WTC11 (cell line): Measurements from ENCODE around the gene FOXC1. TPM values are rescaled to one million over a fixed set of nuclear protein-coding genes. Genes with fewer than 3 reads are reported as not detected.

Experiments used
- ATAC-seq: fragments of 200-7000 bp; cut with Tn5 transposase; 2 replicates; pipeline ENCODE4 v1.10.0; 2021; ENCODE audit warnings: mild to moderate bottlenecking, moderate library complexity
- CTCF ChIA-PET: fragments of 300-600 bp; sonication (Branson Sonifier 250); formaldehyde crosslinking; loops from one replicate; lab custom pipeline; 2021; ENCODE audit warnings: antibody characterized with exemption; lab: Charles Lee
- POLR2A ChIA-PET: fragments of 350-600 bp; sonication (Branson Sonifier 250); formaldehyde crosslinking; loops from one replicate; lab custom pipeline; 2021; ENCODE audit warnings: antibody characterized with exemption; lab: Charles Lee
- DNase-seq: peaks from one replicate; pipeline ENCODE4 v3.0.0; 2021; ENCODE audit warnings: low spot score
- H3K27ac Mint-ChIP-seq: 2 replicates; pipeline ENCODE4 v1.8.0; 2021; ENCODE audit warnings: mixed read lengths
- H3K27me3 Mint-ChIP-seq: 2 replicates; pipeline ENCODE4 v1.8.0; 2021; ENCODE audit warnings: low read depth, mild to moderate bottlenecking, moderate library complexity, mixed read lengths
- H3K36me3 Mint-ChIP-seq: 2 replicates; pipeline ENCODE4 v1.8.0; 2021; ENCODE audit warnings: mixed read lengths
- H3K4me1 Mint-ChIP-seq: 2 replicates; pipeline ENCODE4 v1.8.0; 2022; ENCODE audit warnings: mixed read lengths
- H3K4me3 Mint-ChIP-seq: 2 replicates; pipeline ENCODE4 v1.8.0; 2021; ENCODE audit warnings: mild to moderate bottlenecking, moderate library complexity, mixed read lengths
- H3K9me3 Mint-ChIP-seq: 2 replicates; pipeline ENCODE4 v1.8.0; 2021; ENCODE audit warnings: mixed read lengths
- ARID4B ChIP-seq: sonication (generic); formaldehyde crosslinking; IDR thresholded peaks from 2 replicates; pipeline ENCODE4 v1.8.0; 2023; ENCODE audit warnings: missing genetic modification reagents, mild to moderate bottlenecking, borderline replicate concordance
- CTCF ChIP-seq: fragments of 200-600 bp; IDR thresholded peaks from 2 replicates; pipeline ENCODE4 v1.8.0; 2022; ENCODE audit warnings: antibody characterized with exemption
- E2F4 ChIP-seq: sonication (generic); formaldehyde crosslinking; IDR thresholded peaks from 2 replicates; pipeline ENCODE4 v1.8.1; 2022; ENCODE audit warnings: low read depth, mild to moderate bottlenecking, moderate library complexity, missing genetic modification reagents, borderline replicate concordance
- FOXK1 ChIP-seq: sonication (generic); formaldehyde crosslinking; IDR thresholded peaks from 2 replicates; pipeline ENCODE4 v1.8.0; 2022; ENCODE audit warnings: mild to moderate bottlenecking, moderate library complexity, missing genetic modification reagents
- GABPB1 ChIP-seq: sonication (generic); formaldehyde crosslinking; IDR thresholded peaks from 2 replicates; pipeline ENCODE4 v1.8.1; 2023; ENCODE audit warnings: mild to moderate bottlenecking, missing genetic modification reagents
- JUN ChIP-seq: sonication (generic); formaldehyde crosslinking; IDR thresholded peaks from 2 replicates; pipeline ENCODE4 v1.8.0; 2023; ENCODE audit warnings: mild to moderate bottlenecking, missing genetic modification reagents
- PRDM15 ChIP-seq: sonication (generic); formaldehyde crosslinking; IDR thresholded peaks from 2 replicates; pipeline ENCODE4 v1.8.0; 2022; ENCODE audit warnings: missing genetic modification reagents
- RELA ChIP-seq: sonication (generic); formaldehyde crosslinking; IDR thresholded peaks from 2 replicates; pipeline ENCODE4 v1.8.1; 2022; ENCODE audit warnings: missing genetic modification reagents, mild to moderate bottlenecking, borderline replicate concordance
- RORB ChIP-seq: fragments of 250-450 bp; sonication (Bioruptor Pico); IDR thresholded peaks from 2 replicates; pipeline ENCODE4 v1.9.0; 2021; ENCODE audit warnings: mild to moderate bottlenecking
- STAT6 ChIP-seq: sonication (generic); formaldehyde crosslinking; conservative IDR thresholded peaks from 2 replicates; pipeline ENCODE4 v1.8.1; 2023; ENCODE audit warnings: mild to moderate bottlenecking, low read depth, missing genetic modification reagents, moderate library complexity
- TEAD1 ChIP-seq: sonication (generic); formaldehyde crosslinking; IDR thresholded peaks from 2 replicates; pipeline ENCODE4 v1.8.0; 2022; ENCODE audit warnings: mild to moderate bottlenecking, missing genetic modification reagents
- ZMAT4 ChIP-seq: fragments of 250-450 bp; sonication (Bioruptor Pico); IDR thresholded peaks from 2 replicates; pipeline ENCODE4 v1.9.0; 2021; ENCODE audit warnings: mild to moderate bottlenecking
- ZNF416 ChIP-seq: fragments of 250-450 bp; sonication (Bioruptor Pico); IDR thresholded peaks from 2 replicates; pipeline ENCODE4 v1.9.0; 2021; ENCODE audit warnings: mild to moderate bottlenecking, inconsistent platforms
- total RNA-seq: library from RNA; stranded (reverse); gene quantifications from 3 replicates; pipeline ENCODE4 v1.2.3, GENCODE V29; 2021

The FOXC1 gene
- total RNA-seq, 1 experiment from 2014 or later, result 10.7 TPM

GRCh38 chr6:1587546-1587945 is 22.2 kb upstream of the FOXC1 start (continued):
- TF ChIP-seq ARID4B (CRISPR knock-in tag), result no peak
- no peak for TF ChIP-seq TEAD1 (CRISPR knock-in tag)
- no peak for TF ChIP-seq ZNF416 (CRISPR knock-in tag)
- TF ChIP-seq RORB, result no peak
- TF ChIP-seq RELA (CRISPR knock-in tag), result no peak
- TF ChIP-seq JUN (CRISPR knock-in tag), result no peak
- no peak for TF ChIP-seq GABPB1 (CRISPR knock-in tag)
- TF ChIP-seq STAT6 (CRISPR knock-in tag), result no peak

GRCh38 chr6:1587977-1588376 is 21.7 kb upstream of the FOXC1 start:
- CTCF ChIA-PET, result interaction anchor here (0.7 kb wide), 1 partner anchor 33 kb away, joined by 3 read pairs; no protein-coding TSS in a partner anchor
- Mint-ChIP-seq H3K4me1 (no peaks in the 10 kb centered on the region; the same call in 1 of the 2 replicates), H3K9me3 (0 out of 2 replicates have a peak, but pooled peaks cover 4% of the 10 kb centered on the region), H3K27ac (no peak overlapping the region), H3K36me3 (no peaks in the 10 kb centered on the region), H3K4me3 (no peak overlapping the region), H3K27me3 (no peaks in the 10 kb centered on the region)
- POLR2A ChIA-PET, result no interaction called here
- ATAC-seq (no peak), DNase-seq (no peak)
- TF ChIP-seq E2F4 (CRISPR knock-in tag), result no peak
- TF ChIP-seq, all 79 proteins: peak for 0

GRCh38 chr6:1589208-1589607 is 20.5 kb upstream of the FOXC1 start:
- no peak for ATAC-seq
- TF ChIP-seq ZMAT4 (CRISPR knock-in tag), result no peak
- TF ChIP-seq, all 79 proteins: peak for 0
- no peak overlapping the region for H3K4me3 Mint-ChIP-seq
- peaks cover 5% of the 10 kb centered on the region for H3K27me3 Mint-ChIP-seq
- POLR2A ChIA-PET, result no interaction called here
- no peaks in the 10 kb centered on the region for H3K9me3 Mint-ChIP-seq
- H3K36me3 Mint-ChIP-seq, result no peaks in the 10 kb centered on the region
- CTCF ChIA-PET, result no interaction called here
- no peaks in the 10 kb centered on the region; the same call in 1 of the 2 replicates for H3K4me1 Mint-ChIP-seq
- no peak overlapping the region for H3K27ac Mint-ChIP-seq
- no peak for DNase-seq

GRCh38 chr6:1590580-1590979 is 19.1 kb upstream of the FOXC1 start:
- ChIA-PET POLR2A (no interaction called here), CTCF (no interaction called here)
- DNase-seq, result no peak
- Mint-ChIP-seq H3K27me3 (peaks cover 7% of the 10 kb centered on the region), H3K27ac (no peak overlapping the region), H3K36me3 (no peaks in the 10 kb centered on the region), H3K9me3 (no peaks in the 10 kb centered on the region), H3K4me1 (no peaks in the 10 kb centered on the region; the same call in 1 of the 2 replicates), H3K4me3 (no peak overlapping the region)
- no peak for ATAC-seq
- no peak for TF ChIP-seq PRDM15 (CRISPR knock-in tag)
- TF ChIP-seq CTCF, result no peak
- TF ChIP-seq FOXK1 (CRISPR knock-in tag), result no peak
